Liver (tissue), 3 donors: Measurements from ENCODE around the gene SARDH.

ENCODE experiments used
- ATF3 ChIP-seq: IDR thresholded peaks from 2 replicates; pipeline ENCODE4 v1.6.1; 2016; ENCODE audit warnings: antibody characterized with exemption
- CTCF ChIP-seq: fragments of 150-350 bp; IDR thresholded peaks from 2 replicates; pipeline ENCODE4 v1.5.1; 2017; ENCODE audit warnings: improper control_type of control experiment, low read depth, low read length; ENCODE audit not compliant: missing input control
- EGR1 ChIP-seq, 2 donors: IDR thresholded peaks; 2 replicates each; pipeline ENCODE4 v1.6.1; 2016 to 2018; ENCODE audit warnings: antibody characterized with exemption in 2 of 2, low read depth in 2 of 2
- FOXA1 ChIP-seq: IDR thresholded peaks from 2 replicates; pipeline ENCODE4 v1.6.1; 2016; ENCODE audit warnings: antibody characterized with exemption
- GABPA ChIP-seq, 2 donors: IDR thresholded peaks in 1 of 2; conservative IDR thresholded peaks in 1 of 2; 2 replicates each; pipeline ENCODE4 v1.6.1; 2016; ENCODE audit warnings: antibody characterized with exemption in 2 of 2, mild to moderate bottlenecking in 1 of 2, moderate library complexity in 1 of 2
- HNF4G ChIP-seq: IDR thresholded peaks from 2 replicates; pipeline ENCODE4 v1.6.1; 2016; ENCODE audit warnings: antibody characterized with exemption
- MAX ChIP-seq: IDR thresholded peaks from 2 replicates; pipeline ENCODE4 v1.6.1; 2016; ENCODE audit warnings: antibody characterized with exemption
- RAD21 ChIP-seq, 2 donors: IDR thresholded peaks; 2 replicates each; pipeline ENCODE4 v1.6.1; 2016; ENCODE audit warnings: antibody characterized with exemption in 2 of 2, mild to moderate bottlenecking in 2 of 2
- REST ChIP-seq: IDR thresholded peaks from 2 replicates; pipeline ENCODE4 v1.6.1; 2016; ENCODE audit warnings: antibody characterized with exemption, mild to moderate bottlenecking
- SP1 ChIP-seq: IDR thresholded peaks from 2 replicates; pipeline ENCODE4 v1.6.1; 2018; ENCODE audit warnings: antibody characterized with exemption, mild to moderate bottlenecking
- TAF1 ChIP-seq: conservative IDR thresholded peaks from 2 replicates; pipeline ENCODE4 v1.6.1; 2016; ENCODE audit warnings: antibody characterized with exemption, mild to moderate bottlenecking
- ZBTB33 ChIP-seq: IDR thresholded peaks from 2 replicates; pipeline ENCODE4 v1.6.1; 2016; ENCODE audit warnings: antibody characterized with exemption
- donor health status: healthy.
- donor health status: healthy.

GRCh38 chr9:133701981-133702797, 36.0 kb downstream of the SARDH start:
- TF ChIP-seq CTCF = no peak
- TF ChIP-seq ZBTB33 = no peak
- no peak for TF ChIP-seq REST
- no peak for TF ChIP-seq RAD21 (IDR thresholded peaks at IDR 0.05)
- no peak for TF ChIP-seq FOXA1
- no peak for TF ChIP-seq TAF1
- no peak for TF ChIP-seq MAX
- no peak for TF ChIP-seq GABPA (IDR thresholded peaks at IDR 0.05 in 1 of 2, conservative IDR thresholded peaks at IDR 0.05 in 1 of 2)
- TF ChIP-seq HNF4G = no peak
- no peak for TF ChIP-seq ATF3
- no peak for TF ChIP-seq SP1
- TF ChIP-seq EGR1 (IDR thresholded peaks at IDR 0.05; ENCODE audit: low read depth in 2 of 2) = no peak
